ENCODE data around the gene MRFAP1L1.

DNA sequence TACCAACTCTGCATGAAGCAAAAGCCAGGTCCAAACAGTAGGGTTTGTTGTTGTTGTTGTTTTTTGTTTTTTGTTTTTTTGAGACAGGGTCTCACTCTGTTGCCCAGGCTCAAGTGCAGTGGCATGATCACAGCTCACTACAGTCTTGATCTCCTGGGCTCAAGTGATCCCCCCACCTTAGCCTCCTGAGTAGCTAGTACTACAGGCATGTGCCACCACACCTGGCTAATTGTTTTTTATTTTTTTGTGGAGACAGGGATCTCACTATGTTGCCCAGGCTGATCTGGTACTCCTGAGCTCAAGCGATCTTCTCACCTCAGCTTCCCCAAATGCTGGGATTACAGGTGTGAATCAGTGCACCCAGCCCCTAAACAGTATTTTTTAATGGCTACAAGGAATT lies 9.8 kb downstream of the MRFAP1L1 start:
- TF ChIP-seq, protein P1, sequence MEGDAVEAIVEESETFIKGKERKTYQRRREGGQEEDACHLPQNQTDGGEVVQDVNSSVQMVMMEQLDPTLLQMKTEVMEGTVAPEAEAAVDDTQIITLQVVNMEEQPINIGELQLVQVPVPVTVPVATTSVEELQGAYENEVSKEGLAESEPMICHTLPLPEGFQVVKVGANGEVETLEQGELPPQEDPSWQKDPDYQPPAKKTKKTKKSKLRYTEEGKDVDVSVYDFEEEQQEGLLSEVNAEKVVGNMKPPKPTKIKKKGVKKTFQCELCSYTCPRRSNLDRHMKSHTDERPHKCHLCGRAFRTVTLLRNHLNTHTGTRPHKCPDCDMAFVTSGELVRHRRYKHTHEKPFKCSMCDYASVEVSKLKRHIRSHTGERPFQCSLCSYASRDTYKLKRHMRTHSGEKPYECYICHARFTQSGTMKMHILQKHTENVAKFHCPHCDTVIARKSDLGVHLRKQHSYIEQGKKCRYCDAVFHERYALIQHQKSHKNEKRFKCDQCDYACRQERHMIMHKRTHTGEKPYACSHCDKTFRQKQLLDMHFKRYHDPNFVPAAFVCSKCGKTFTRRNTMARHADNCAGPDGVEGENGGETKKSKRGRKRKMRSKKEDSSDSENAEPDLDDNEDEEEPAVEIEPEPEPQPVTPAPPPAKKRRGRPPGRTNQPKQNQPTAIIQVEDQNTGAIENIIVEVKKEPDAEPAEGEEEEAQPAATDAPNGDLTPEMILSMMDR (IDR thresholded peaks at IDR 0.05; ENCODE audit: insufficient read depth, low read depth, low read length), result no peak
- TF ChIP-seq EZH2 (IDR thresholded peaks at IDR 0.05; ENCODE audit: insufficient read depth, low read length), result no peak

All from astrocyte (in vitro differentiated cells and primary cell).